ENCODE results near the gene SNX3. TPM values are rescaled to one million over a fixed set of nuclear protein-coding genes. Genes with fewer than 3 reads are reported as not detected.

Gene SNX3
- total RNA-seq, 1 experiment from 2014 or later, result 117 TPM

- no peak for DNase-seq (ENCODE audit: extremely low read depth, low read depth)
Measured at GRCh38 chr6:108209738-108210137, 51.1 kb downstream of the SNX3 start.

GRCh38 chr6:108207013-108207412 is 53.8 kb downstream of the SNX3 start:
- no peak for DNase-seq (ENCODE audit: extremely low read depth, low read depth)

GRCh38 chr6:108203189-108204112 is 57.4 kb downstream of the SNX3 start:
- no peak for DNase-seq (ENCODE audit: extremely low read depth, low read depth)

GRCh38 chr6:108200631-108201030 is 60.2 kb downstream of the SNX3 start:
- no peak for DNase-seq (ENCODE audit: extremely low read depth, low read depth)

- DNase-seq (ENCODE audit: extremely low read depth, low read depth), result no peak
Measured at GRCh38 chr6:108200186-108200585, 60.7 kb downstream of the SNX3 start.

- no peak for DNase-seq (ENCODE audit: extremely low read depth, low read depth)
Measured at GRCh38 chr6:108198761-108199498, 61.9 kb downstream of the SNX3 start.

- DNase-seq (ENCODE audit: extremely low read depth, low read depth), result no peak
Measured at GRCh38 chr6:108195209-108195608, 65.6 kb downstream of the SNX3 start.

GRCh38 chr6:108194503-108194902 is 66.3 kb downstream of the SNX3 start:
- no peak for DNase-seq (ENCODE audit: extremely low read depth, low read depth)

GRCh38 chr6:108193835-108194234 is 67.0 kb downstream of the SNX3 start:
- DNase-seq (ENCODE audit: extremely low read depth, low read depth), result no peak

- no peak for DNase-seq (ENCODE audit: extremely low read depth, low read depth)
Measured at GRCh38 chr6:108193131-108193530, 67.7 kb downstream of the SNX3 start.

GRCh38 chr6:108187519-108187918 is 73.3 kb downstream of the SNX3 start:
- no peak for DNase-seq (ENCODE audit: extremely low read depth, low read depth)

GRCh38 chr6:108186226-108186625 is 74.6 kb downstream of the SNX3 start:
- no peak for DNase-seq (ENCODE audit: extremely low read depth, low read depth)

- DNase-seq (ENCODE audit: extremely low read depth, low read depth), result no peak
Measured at GRCh38 chr6:108180776-108181175, 80.1 kb downstream of the SNX3 start.

GRCh38 chr6:108180266-108180665 is 80.6 kb downstream of the SNX3 start:
- no peak for DNase-seq (ENCODE audit: extremely low read depth, low read depth)

GRCh38 chr6:108179741-108180140 is 81.1 kb downstream of the SNX3 start:
- no peak for DNase-seq (ENCODE audit: extremely low read depth, low read depth)

- DNase-seq (ENCODE audit: extremely low read depth, low read depth), result no peak
Measured at GRCh38 chr6:108176281-108177089, 84.4 kb downstream of the SNX3 start.

GRCh38 chr6:108175592-108176279 is 85.1 kb downstream of the SNX3 start:
- no peak for DNase-seq (ENCODE audit: extremely low read depth, low read depth)

- no peak for DNase-seq (ENCODE audit: extremely low read depth, low read depth)
Measured at GRCh38 chr6:108175176-108175591, 85.7 kb downstream of the SNX3 start.

- DNase-seq (ENCODE audit: extremely low read depth, low read depth), result no peak
Measured at GRCh38 chr6:108174371-108175175, 86.3 kb downstream of the SNX3 start.

Data from NCI-H460 (cell line).